Karpas-422 (cell line): Measurements from ENCODE around the gene SPRY2. TPM values are rescaled to one million over a fixed set of nuclear protein-coding genes. Genes with fewer than 3 reads are reported as not detected.

ENCODE experiments used
- DNase-seq: peaks from one replicate; pipeline ENCODE4 v3.0.0-alpha.2; 2015
- H2AFZ ChIP-seq: fragments of 200-600 bp; sonication (generic); 2 replicates; pipeline ENCODE4 v1.6.1; 2014; ENCODE audit warnings: antibody characterized with exemption, low read length, mixed read lengths
- H3K27ac ChIP-seq: fragments of 200-600 bp; sonication (generic); 2 replicates; pipeline ENCODE4 v1.5.1; 2014; ENCODE audit warnings: mild to moderate bottlenecking, low read length, moderate library complexity
- H3K27me3 ChIP-seq: fragments of 200-600 bp; sonication (generic); 2 replicates; pipeline ENCODE4 v1.6.1; 2014; ENCODE audit warnings: low read length, mixed read lengths
- H3K36me3 ChIP-seq: fragments of 200-600 bp; sonication (generic); 2 replicates; pipeline ENCODE4 v1.6.1; 2014; ENCODE audit warnings: low read length, mixed read lengths; ENCODE audit not compliant: insufficient read depth
- H3K4me1 ChIP-seq: fragments of 200-600 bp; sonication (generic); 2 replicates; pipeline ENCODE4 v1.6.1; 2014; ENCODE audit warnings: mild to moderate bottlenecking, low read length, mixed read lengths
- H3K4me2 ChIP-seq: fragments of 200-600 bp; sonication (generic); 2 replicates; pipeline ENCODE4 v1.6.1; 2014; ENCODE audit warnings: low read length, low read depth, mild to moderate bottlenecking; ENCODE audit not compliant: poor library complexity, severe bottlenecking
- H3K4me3 ChIP-seq: fragments of 200-600 bp; sonication (generic); 2 replicates; pipeline ENCODE4 v1.5.1; 2014; ENCODE audit warnings: mild to moderate bottlenecking, antibody characterized with exemption, low read length, mixed read lengths
- H3K79me2 ChIP-seq: fragments of 200-600 bp; sonication (generic); 2 replicates; pipeline ENCODE4 v1.6.1; 2014; ENCODE audit warnings: mild to moderate bottlenecking, low read length, mixed read lengths
- H3K9ac ChIP-seq: fragments of 200-600 bp; sonication (generic); 2 replicates; pipeline ENCODE4 v1.6.0; 2014; ENCODE audit warnings: low read length
- H3K9me2 ChIP-seq: fragments of 200-600 bp; sonication (generic), shearing (Covaris generic); replicated peaks from 2 replicates; pipeline ENCODE4 v1.6.0; 2014; ENCODE audit warnings: mild to moderate bottlenecking, low read length, moderate library complexity; ENCODE audit not compliant: insufficient read depth
- H3K9me3 ChIP-seq: fragments of 300-700, 200-600 bp; sonication (generic); 2 replicates; pipeline ENCODE4 v1.6.1; 2014; ENCODE audit warnings: low read length, mixed read lengths
- H4K20me1 ChIP-seq: fragments of 200-600 bp; sonication (generic); 2 replicates; pipeline ENCODE4 v1.6.1; 2014; ENCODE audit warnings: mild to moderate bottlenecking, antibody characterized with exemption, low read length, low read depth; ENCODE audit not compliant: insufficient read depth
- total RNA-seq: library from RNA; depleted of rRNA; stranded (reverse); fragments of >200 nt; shearing (Covaris generic); gene quantifications from 2 replicates; pipeline ENCODE4 v1.2.3, GENCODE V29; 2014; ENCODE audit warnings: low replicate concordance

SPRY2 gene
- total RNA-seq, 1 experiment from 2014 or later: not detected

GRCh38 chr13:80376554-80376953 is 35.6 kb upstream of the SPRY2 start:
- H3K27me3 ChIP-seq: no peaks in the 10 kb centered on the region

GRCh38 chr13:80374901-80375300 is 34.0 kb upstream of the SPRY2 start:
- DNase-seq: no peak
- no peak overlapping the region for H2AFZ ChIP-seq
- no peaks in the 10 kb centered on the region; the same call in 1 of the 2 replicates for H3K9me3 ChIP-seq
- no peak overlapping the region for H3K27ac ChIP-seq
- no peaks in the 10 kb centered on the region for H3K9me2 ChIP-seq
- H4K20me1 ChIP-seq: no peaks in the 10 kb centered on the region
- H3K79me2 ChIP-seq: no peaks in the 10 kb centered on the region
- no peaks in the 10 kb centered on the region for H3K27me3 ChIP-seq
- H3K9ac ChIP-seq: no peak overlapping the region
- no peak overlapping the region for H3K4me2 ChIP-seq
- no peaks in the 10 kb centered on the region for H3K36me3 ChIP-seq
- no peaks in the 10 kb centered on the region for H3K4me1 ChIP-seq
- no peak overlapping the region for H3K4me3 ChIP-seq

More at GRCh38 chr13:80376554-80376953, 35.6 kb upstream of the SPRY2 start:
- H3K9me3 ChIP-seq: peaks cover 3% of the 10 kb centered on the region; the same call in 1 of the 2 replicates
- H3K9me2 ChIP-seq: no peaks in the 10 kb centered on the region; the same call in 1 of the 2 replicates
- no peak overlapping the region for H3K27ac ChIP-seq
- no peak overlapping the region for H3K9ac ChIP-seq
- DNase-seq: no peak
- H2AFZ ChIP-seq: no peak overlapping the region
- H3K79me2 ChIP-seq: no peaks in the 10 kb centered on the region
- H3K4me2 ChIP-seq: no peak overlapping the region
- no peaks in the 10 kb centered on the region for H4K20me1 ChIP-seq
- no peaks in the 10 kb centered on the region for H3K36me3 ChIP-seq
- no peaks in the 10 kb centered on the region for H3K4me1 ChIP-seq
- no peak overlapping the region for H3K4me3 ChIP-seq

DNA sequence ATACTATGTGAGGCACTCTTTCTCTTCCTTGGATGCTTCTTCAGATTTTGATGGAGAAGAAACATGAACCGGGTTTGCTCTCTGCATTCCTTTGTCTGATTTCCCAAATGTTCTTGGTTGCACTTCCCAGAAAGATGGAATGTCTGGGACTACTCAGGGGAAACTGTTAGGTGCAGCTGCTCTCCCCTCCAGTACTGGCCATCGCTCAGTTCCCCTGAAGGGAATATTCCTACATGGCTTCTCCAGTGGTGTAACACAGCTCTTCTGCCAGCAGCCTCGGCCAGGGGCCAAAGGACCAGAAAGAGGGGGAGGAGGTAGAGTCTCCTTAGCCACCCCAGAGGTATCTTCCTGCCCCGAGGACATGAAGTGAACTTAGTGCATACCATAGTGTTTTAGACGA is 33.5 kb upstream of the SPRY2 start:
- Histone ChIP-seq H3K27me3 (no peaks in the 10 kb centered on the region), H3K9ac (no peak overlapping the region), H3K4me1 (no peaks in the 10 kb centered on the region), H3K4me3 (no peak overlapping the region), H3K27ac (no peak overlapping the region), H3K9me2 (no peaks in the 10 kb centered on the region), H3K4me2 (no peak overlapping the region), H3K36me3 (no peaks in the 10 kb centered on the region), H4K20me1 (no peaks in the 10 kb centered on the region), H3K79me2 (no peaks in the 10 kb centered on the region), H3K9me3 (no peaks in the 10 kb centered on the region; the same call in 1 of the 2 replicates), H2AFZ (no peak overlapping the region)
- DNase-seq: no peak

GRCh38 chr13:80371840-80372509 is 31.0 kb upstream of the SPRY2 start:
- no peaks in the 10 kb centered on the region for H3K9me2 ChIP-seq
- H3K4me2 ChIP-seq: no peak overlapping the region
- no peak overlapping the region for H3K4me3 ChIP-seq
- no peak for DNase-seq
- H3K27ac ChIP-seq: no peak overlapping the region
- no peaks in the 10 kb centered on the region for H3K36me3 ChIP-seq
- no peak overlapping the region for H3K9ac ChIP-seq
- no peaks in the 10 kb centered on the region for H4K20me1 ChIP-seq
- no peaks in the 10 kb centered on the region for H3K27me3 ChIP-seq
- no peaks in the 10 kb centered on the region for H3K4me1 ChIP-seq
- no peaks in the 10 kb centered on the region; the same call in 1 of the 2 replicates for H3K9me3 ChIP-seq
- H2AFZ ChIP-seq: no peak overlapping the region
- no peaks in the 10 kb centered on the region for H3K79me2 ChIP-seq

GRCh38 chr13:80367473-80367872 is 26.5 kb upstream of the SPRY2 start:
- Histone ChIP-seq H2AFZ (no peak overlapping the region), H3K36me3 (no peaks in the 10 kb centered on the region), H3K4me1 (no peaks in the 10 kb centered on the region), H3K79me2 (no peaks in the 10 kb centered on the region), H3K27ac (no peak overlapping the region), H3K9me2 (no peaks in the 10 kb centered on the region), H3K27me3 (no peaks in the 10 kb centered on the region), H3K4me2 (no peak overlapping the region), H4K20me1 (no peaks in the 10 kb centered on the region), H3K9me3 (no peaks in the 10 kb centered on the region), H3K4me3 (no peak overlapping the region), H3K9ac (no peak overlapping the region)
- no peak for DNase-seq

DNA sequence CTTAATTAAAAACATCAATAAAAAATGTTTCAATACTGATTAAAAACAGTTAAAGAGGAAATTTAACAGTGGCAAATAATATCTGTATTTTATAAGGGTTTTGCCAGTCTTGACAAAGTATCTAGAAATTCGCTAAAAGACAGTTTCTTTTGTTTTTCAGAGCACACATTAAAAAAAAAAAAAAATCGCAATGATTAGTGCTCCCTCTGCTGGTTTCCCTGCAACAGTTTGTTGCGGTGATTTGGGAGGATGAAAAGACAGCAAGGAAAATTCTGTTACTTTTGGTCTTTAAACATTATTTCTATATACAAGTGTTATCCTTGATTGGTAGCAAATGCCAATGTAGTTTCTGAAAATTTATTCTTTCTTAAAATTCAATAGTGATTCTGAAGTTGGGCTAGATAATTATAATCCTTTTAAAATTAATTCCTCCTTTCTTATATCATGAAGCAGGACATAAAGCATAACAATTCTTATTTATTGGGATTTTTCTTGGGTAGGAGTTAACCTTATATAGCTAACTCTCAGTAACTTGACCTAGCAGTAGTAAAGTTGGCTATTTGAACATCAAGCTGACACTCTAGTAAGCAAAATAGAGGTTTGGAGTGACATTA is 23.1 kb upstream of the SPRY2 start:
- Histone ChIP-seq H3K27me3 (no peaks in the 10 kb centered on the region), H3K4me1 (no peaks in the 10 kb centered on the region), H3K36me3 (no peaks in the 10 kb centered on the region), H2AFZ (no peak overlapping the region), H3K9me2 (no peaks in the 10 kb centered on the region), H3K4me2 (peak overlapping the region; percentile 32), H3K9ac (no peak overlapping the region), H3K9me3 (no peaks in the 10 kb centered on the region), H3K27ac (no peak overlapping the region), H3K4me3 (no peak overlapping the region), H3K79me2 (no peaks in the 10 kb centered on the region), H4K20me1 (no peaks in the 10 kb centered on the region)
- peak; percentile 61 for DNase-seq

DNA sequence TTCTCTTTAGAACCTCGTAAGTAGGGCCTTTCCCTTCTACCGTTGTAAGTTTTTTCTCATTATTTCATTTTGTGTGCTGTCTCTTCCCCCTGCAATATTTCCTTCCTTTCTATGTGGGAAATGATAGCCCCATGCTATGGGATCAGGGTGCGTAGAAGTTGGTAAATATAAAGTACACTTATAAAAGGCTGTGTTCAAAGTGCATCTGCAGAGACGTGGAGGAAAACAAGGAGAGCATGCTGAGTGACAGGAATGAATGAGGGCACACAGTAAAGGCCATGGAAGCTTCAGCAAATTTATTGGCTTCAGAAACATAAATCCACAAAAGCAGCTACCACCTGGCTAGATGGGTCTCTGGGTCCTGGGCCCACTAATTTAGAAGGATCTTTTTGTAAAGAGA is 21.6 kb upstream of the SPRY2 start:
- no peak overlapping the region for H3K4me2 ChIP-seq
- H3K4me3 ChIP-seq: no peak overlapping the region
- H3K79me2 ChIP-seq: no peaks in the 10 kb centered on the region
- H2AFZ ChIP-seq: no peak overlapping the region
- DNase-seq: no peak
- no peak overlapping the region for H3K9ac ChIP-seq
- H3K9me3 ChIP-seq: no peaks in the 10 kb centered on the region
- H3K4me1 ChIP-seq: no peaks in the 10 kb centered on the region
- H3K27ac ChIP-seq: no peak overlapping the region
- no peaks in the 10 kb centered on the region for H3K27me3 ChIP-seq
- H3K36me3 ChIP-seq: no peaks in the 10 kb centered on the region
- no peaks in the 10 kb centered on the region for H3K9me2 ChIP-seq
- no peaks in the 10 kb centered on the region for H4K20me1 ChIP-seq

- H4K20me1 ChIP-seq: no peaks in the 10 kb centered on the region
- no peaks in the 10 kb centered on the region for H3K4me1 ChIP-seq
- peak; percentile 43 for DNase-seq
- no peak overlapping the region for H3K4me3 ChIP-seq
- no peaks in the 10 kb centered on the region for H3K36me3 ChIP-seq
- no peaks in the 10 kb centered on the region for H3K27me3 ChIP-seq
- H3K9ac ChIP-seq: no peak overlapping the region
- no peak overlapping the region for H2AFZ ChIP-seq
- no peak overlapping the region for H3K27ac ChIP-seq
- H3K4me2 ChIP-seq: no peak overlapping the region
- H3K79me2 ChIP-seq: no peaks in the 10 kb centered on the region
- H3K9me3 ChIP-seq: no peaks in the 10 kb centered on the region
- no peaks in the 10 kb centered on the region for H3K9me2 ChIP-seq
Measured at GRCh38 chr13:80361883-80362327, 21.0 kb upstream of the SPRY2 start.
